GM18867 (cell line): ENCODE measurements around the gene ZMYM1.
"Not testable (repeated sequence)": the region's sequence is repeated elsewhere in the genome, so short reads cannot be mapped to it uniquely, and the experiment has no call there.

ENCODE experiments used
- ATAC-seq: cut with Tn5 transposase; IDR thresholded peaks from one replicate; pipeline ENCODE4 v1.9.1; 2021; ENCODE audit warnings: mild to moderate bottlenecking, moderate library complexity; ENCODE audit not compliant: unreplicated experiment

ZMYM1 gene

DNA sequence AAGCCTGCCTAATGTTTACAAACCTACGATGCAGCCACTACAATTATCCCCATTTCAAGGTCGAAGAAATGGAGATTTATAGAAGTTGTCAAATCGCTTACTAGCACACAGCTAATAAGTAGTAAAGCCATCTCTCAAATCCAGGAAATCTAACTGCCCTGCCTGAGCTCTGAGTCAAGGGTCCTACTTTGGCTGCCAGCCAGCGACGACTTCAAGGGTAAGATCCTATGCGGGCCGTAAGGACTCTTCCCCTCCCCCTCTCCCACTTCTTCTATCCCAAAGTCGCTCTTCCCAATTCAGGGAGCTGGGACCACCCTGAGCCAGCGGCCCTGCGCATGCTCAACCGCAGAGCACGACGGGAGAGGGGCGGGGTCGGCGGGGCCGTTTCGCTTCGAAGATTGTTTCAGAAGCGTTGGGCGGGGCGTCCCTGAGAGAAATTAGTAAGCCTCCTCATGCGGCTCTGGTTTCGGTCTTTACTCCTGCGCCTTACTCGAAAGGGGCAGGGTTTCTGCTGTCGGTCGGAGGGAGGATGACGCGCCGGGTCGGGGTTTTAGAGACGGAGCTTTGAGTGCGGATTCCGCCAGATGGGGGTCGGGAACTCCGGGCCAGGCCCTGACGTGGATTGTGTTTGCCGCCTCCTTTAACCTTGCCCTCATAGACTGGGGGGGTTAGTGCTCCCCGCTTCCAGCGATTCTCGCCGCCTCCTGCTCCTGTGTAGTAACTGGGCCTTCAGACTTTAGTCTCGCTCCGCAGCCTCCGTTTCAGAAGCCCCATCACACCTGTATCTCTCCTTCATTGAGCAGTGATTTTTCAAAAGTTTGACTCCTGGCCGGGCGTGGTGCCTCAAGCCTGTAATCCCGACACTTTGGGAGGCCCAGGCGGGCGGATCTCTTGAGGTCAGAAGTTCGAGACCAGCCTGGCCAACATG, at the start of gene ZMYM1:
Gene ZMYM1, plus strand, starts transcription at position 383 of the 928 bp plus-strand sequence. CDS start 14,603 bp downstream, outside the sequence.
- peak; percentile 92 for ATAC-seq

DNA sequence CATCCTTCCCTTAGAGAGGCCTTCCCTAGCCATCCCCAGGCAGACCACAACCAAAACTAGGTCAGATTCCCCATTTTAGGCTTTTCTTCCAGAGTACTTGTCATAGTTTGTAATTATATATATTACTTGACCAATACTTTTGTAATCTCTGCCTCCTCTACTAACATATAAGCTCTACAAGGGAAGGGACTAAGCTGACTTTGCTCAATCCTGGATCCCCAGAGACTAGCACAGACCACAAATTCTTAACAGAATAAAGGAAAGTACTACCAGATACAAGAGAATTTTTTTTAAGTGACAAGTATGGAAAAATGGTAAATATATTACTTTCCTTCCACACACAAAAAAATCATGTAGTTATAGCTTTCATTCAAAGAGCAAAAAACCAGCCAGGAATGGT, 49.4 kb upstream of the ZMYM1 start:
- ATAC-seq, result no peak

DNA sequence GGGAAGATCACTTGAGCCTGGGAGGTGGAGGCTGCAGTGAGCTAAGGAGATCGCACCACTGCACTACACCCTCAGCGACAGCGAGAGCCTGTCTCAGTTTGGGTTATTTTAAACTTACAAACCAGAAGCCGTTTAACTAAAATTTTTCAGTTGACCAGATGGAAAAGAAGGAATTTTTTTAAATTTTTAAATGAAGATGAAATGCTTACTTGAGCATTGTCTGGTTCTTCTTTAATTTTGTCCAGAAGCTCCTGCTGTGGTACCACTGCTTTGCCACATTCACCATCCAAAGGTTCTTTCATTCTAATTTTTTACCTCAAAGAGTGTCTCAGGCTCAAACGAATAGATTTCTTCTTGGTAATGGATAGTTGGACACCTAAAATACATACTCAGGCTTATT, 48.8 kb upstream of the ZMYM1 start:
- no peak for ATAC-seq

DNA sequence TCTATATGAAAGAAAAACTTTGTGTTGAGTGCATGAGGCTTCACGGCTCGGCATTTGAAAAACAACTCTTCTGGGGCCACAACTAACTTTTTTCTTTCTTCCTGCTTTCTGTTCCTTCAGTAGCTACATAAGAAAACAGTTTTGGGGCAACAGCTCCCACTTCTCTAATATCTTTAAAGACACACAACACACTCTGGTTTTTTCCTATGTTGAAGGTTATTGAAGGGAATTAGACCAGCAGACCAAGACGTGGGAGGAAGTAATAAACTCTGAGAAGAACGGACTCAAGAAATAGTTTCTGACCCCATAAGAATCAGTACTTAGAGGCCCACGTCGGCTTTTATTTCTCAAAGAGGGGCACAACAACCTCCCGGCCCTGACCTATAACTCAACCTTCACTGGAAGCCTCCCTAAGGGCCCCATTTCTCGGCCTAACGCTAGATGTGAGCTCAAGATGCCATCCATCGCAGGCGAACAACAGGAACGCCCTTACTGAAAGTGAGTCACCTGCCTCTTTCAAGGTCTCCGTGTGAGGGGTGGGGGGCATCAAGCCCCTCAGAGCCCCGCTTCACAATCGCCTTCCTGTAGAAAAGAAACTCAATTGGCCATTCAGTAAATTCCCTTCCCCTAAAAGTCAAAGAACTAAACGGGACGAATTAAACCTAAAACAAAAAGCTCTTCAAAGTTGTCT, 48.3 kb upstream of the ZMYM1 start:
- no peak for ATAC-seq

DNA sequence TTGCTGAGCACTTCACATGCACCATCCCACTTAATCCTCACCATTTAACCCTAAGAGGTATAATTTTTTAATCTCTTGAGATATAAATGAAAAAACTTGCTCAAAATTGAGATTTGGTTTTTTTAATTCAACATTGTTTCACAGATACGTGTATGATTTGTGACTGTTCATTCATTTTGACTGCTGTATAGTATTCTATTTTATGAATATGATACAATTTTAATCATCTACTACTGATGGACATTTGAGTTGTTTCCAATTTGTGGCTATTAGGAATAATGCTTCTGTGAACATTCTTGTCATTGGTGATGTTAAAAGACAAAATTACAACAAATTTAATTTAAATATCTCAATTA, 46.8 kb upstream of the ZMYM1 start:
- no peak for ATAC-seq

DNA sequence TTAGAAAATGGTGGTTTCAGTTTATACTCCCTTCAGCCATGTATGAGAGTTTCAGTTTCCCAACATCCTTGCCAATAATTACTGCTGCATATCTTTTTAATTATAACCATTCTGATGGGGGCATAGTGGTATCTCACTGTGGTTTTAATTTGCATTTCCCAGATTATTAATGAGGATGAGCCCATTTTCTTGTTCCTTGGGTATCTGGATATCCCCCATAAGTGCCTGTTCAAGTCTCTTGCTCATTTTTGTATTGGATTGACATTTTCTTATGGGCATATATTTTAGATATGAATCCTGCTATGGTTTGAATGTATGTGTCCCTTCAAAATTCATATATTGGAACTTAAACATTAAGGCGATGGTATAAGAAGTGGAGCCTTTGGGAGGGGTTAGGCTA, 45.8 kb upstream of the ZMYM1 start:
- no peak for ATAC-seq

DNA sequence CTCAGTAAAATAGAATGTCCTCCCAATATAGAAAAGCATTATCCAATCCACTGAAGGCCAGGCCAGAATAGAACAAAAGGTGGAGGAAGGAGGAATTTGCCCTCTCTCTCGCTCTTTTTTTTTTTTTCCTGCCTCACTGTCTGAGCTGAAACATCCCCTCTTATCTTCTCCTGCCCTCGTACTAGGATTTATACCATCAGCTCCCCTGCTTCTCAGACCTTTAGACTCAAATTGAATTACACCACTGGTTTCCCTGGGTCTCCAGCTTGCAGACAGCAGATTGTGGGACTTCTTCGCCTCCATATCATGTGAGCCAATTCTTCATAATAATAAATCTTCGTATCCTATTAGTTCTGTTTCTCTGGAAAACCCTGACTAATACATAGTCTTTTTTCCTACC, 42.6 kb upstream of the ZMYM1 start:
- no peak for ATAC-seq

DNA sequence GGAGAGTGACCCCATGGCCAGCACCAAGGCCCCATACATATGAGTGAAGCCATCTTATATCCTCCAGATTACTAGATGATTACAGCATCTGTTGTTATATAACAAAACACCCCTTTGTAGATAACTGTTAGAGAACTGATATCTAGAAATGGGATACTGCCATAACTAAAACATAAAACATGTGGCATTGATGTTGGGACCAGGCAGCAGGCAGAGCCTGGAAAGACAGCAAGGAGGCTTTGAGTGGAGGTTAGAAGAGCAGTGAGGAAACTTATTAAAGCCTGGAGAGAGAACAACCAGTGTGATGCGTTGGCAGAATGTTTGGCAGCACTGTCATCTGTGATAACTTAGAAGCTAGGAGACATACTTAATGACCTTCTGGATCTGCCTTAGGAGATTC, 42.0 kb upstream of the ZMYM1 start:
- ATAC-seq, result no peak

DNA sequence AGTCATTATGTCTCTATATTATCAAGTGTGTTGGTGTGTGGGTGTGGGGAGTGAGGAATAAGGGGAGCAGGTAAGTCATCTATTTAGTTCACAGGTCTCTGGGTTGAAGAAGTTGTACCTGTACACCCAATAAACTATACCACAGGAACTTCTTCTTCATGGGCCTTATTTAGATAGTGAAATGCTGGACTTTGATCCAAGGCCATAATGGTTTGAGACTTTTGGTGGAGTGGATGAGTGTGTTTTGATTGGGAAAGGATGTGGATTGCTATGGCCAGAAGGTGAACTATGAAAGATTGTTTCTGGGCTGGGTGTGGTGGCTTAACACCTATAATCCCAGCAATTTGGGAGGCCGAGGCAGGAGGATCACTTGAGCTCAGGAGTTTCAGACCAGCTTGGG, 40.5 kb upstream of the ZMYM1 start:
- no peak for ATAC-seq

DNA sequence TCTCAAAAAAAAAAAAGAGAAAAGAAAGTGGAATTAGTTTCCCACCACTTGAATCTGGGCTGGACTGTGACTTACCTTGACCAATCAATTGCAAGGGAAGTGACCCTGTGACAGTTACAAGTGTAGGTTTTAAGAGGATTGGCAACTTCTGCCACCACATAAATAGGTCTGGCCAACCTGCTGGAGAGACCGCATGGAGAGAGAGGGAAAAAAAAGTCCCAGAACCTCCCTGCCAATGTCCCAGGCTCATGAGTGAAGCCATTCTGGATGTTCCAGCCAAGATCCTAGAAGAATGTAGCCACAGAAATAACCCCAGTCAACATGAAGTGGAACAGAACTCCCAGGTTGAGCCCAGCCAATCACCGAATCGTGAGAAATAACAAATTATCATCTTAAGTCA, 35.7 kb upstream of the ZMYM1 start:
- no peak for ATAC-seq

DNA sequence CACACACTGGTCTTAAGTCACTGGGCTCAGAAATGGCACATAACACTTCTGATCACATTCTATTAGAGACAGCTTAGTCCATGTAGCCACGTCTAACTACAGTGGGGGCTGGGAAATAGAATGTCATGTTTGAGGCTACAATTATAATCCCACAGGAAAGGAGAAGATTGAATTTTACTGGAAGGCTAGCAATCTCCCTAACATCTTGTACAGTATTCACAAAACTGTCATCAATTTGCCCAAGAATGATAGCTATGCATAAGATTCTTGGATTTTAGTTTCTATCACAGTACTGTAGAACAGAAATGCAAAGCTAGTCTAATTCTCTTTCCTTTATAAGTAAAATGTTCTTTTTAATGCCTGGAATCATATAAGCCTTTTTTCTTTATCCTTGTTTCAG, 34.8 kb upstream of the ZMYM1 start:
- ATAC-seq, result no peak

DNA sequence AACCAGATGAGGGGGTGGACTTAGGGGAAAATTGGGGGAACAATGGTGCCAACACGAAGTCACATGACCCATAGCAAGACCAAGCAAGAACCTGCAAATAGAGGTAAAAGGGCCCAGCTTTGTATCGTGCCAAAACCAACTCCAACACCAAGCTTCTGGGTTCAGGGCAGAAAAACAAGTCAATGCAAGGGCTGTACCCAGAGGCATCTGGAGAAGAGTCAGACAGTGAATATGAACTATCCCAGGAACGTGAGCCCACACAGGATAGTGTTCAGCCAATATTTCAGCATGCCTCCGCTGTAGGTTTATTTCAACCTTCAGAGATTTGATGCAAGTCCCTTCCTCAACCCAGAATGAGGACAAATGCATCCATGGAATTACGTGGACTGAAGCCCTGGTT, 32.5 kb upstream of the ZMYM1 start:
- ATAC-seq, result no peak

DNA sequence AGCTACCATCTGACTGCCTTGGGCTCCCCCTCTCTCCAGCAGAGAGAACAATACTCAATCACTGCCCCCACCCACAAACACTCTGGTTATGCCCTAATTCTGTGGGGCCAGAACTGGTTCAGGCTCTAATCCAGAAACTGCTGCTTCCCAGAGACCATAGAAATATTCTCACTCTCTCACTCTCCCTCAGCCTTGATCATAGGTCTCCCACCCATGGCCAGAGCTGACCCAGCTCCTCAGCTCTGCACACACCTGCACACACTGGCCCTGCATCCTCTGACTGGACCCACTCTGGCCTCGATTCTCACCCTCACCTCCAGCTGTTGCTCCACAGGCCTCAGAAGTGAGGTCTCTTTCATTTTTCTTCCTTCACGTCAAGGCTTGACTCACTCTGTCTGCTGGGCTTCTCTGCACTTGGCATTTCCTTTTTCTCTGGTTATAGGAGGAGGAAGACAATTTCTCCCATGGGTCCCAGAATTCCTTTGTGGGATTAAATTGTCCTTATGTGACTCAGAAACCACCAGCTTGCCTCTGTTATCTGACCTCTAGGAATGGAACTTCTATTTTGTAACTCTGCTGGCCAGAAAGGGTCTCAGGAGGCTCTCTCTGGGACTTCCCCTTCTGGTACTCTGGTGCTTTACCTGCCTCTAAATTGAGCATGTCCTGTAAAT, 31.9 kb upstream of the ZMYM1 start:
- no peak for ATAC-seq

DNA sequence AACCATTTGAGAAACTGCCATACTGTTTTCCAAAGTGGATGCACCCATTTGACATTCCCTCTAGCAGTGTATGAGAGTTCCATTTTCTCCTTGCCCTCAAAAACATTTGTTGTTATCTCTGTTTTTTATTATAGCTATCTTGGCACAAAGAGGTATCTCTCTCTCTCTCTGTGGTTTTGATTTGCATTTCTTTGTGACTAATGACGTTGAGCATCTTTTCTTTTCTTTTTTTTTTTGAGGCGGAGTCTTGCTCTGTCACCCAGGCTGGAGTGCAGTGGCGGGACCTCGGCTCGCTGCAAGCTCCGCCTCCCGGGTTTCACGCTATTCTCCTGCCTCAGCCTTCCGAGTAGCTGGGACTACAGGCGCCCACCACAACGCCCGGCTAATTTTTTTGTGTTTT, 30.1 kb upstream of the ZMYM1 start:
- ATAC-seq, result no peak

DNA sequence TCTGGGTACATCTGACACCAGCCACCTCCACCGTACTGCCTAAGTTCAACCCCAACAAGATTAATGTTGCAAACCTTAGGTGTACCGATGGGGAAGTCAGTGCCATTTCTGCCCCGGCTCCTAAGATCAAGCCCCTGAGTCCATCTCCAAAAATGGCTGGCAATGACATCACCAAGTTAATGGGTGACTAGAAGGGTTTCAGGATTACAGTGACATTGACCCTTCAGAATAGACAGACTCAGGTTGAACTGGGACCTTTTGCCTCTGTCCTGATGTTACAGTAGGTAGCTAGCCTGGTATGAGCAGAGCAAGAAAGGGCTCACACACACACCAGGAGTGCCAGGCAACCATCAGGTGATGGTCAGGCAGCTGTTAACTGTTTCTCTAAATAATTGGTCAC, 25.8 kb upstream of the ZMYM1 start:
- ATAC-seq, result no peak

DNA sequence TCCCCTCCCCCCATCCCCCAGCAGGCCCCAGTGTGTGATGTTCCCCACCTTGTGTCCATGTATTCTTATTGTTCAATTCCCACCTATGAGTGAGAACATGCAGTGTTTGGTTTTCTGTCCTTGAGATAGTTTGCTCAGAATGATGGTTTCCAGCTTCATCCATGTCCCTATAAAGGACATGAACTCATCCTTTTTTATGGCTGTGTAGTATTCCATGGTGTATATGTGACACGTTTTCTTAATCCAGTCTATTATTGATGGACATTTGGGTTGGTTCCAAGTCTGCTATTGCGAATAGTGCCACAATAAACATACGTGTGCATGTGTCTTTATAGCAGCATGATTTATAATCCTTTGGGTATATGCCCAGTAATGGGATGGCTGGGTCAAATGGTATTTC, 24.9 kb upstream of the ZMYM1 start:
- not testable (repeated sequence) for ATAC-seq

DNA sequence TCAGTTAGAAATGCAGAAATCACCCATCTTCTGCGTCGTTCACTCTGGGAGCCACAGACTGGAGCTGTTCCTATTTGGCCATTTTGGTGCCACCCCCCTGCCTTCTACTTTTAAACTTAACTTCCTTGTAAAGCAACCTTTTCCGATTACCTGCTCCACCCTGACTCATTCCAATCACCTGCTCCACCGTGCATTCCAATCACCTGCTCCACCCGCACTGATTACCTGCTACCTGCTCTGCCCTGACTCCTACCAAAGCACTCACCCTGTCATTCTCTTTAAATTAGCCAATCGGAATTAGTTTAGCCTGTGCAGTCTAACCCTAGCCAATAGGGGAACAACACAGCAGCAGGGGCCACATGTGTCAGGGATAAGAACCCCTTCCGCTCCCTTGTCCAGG, 20.9 kb upstream of the ZMYM1 start:
- ATAC-seq, result not testable (repeated sequence)

DNA sequence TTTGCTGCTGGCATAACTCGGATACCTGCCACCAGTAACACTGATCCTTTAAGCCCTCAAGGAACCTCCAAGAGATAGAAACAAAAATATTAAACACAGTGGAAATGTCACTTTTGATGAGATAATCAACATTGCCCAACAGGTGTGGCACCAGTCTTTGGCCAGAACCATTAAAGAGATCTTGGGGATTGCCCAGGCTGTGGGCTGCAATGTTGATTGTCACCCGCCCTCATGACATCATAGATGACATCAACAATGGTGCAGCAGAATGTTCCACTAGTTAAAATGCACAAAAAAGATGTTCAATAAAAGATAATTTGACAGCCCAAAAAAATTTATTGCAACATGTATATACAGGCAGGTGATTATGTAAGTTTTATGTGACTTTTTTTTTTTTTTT, 20.2 kb upstream of the ZMYM1 start:
- ATAC-seq, result no peak

DNA sequence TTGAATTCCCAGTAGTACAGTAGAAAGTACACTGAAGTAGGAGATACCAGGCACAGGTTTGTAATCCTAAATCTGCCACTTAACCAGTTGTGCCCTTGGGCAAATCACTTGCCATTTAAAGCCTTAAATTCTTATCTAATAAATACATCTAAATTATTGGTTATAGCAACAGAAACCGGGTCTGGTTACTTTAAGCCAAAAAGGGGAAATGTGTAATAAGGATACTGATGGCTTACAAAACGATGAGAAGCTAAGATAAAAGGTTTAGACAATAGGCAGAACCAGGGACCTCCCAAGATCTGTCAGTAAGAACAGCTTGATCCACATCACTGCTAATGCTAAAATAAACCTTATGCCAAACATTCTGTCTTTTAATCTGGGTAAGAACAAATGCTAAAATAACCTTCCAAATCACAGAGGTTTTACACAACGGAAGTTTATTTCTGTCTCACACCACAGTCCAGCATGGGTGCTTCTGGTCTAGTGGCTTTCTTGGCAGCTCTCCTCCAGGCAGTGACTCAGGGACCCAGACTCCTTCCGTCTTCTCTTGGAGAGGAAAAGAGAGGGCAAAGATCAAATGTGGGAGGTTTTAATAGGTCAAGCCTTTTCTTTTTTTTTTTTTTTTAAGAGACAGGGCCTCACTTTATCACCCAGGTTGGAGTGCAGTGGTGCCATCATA, 16.5 kb upstream of the ZMYM1 start:
- no peak for ATAC-seq

DNA sequence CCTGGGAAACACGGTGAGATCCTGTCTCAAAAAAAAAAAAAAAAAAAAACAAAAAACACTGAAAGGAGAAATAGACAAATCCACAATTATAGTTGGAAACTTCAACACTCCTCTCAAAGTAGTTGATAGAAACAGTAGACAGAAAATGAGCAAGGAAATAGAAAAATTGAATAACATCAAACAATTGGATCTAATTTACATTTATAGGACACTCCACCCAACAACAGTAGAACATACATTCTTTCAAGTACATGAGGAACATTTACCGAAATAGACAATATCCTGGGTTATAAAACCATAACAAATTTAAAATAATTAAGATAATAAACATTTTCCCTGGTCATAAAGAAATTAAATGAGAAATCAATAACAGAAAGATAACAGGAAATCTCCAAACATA, 14.9 kb upstream of the ZMYM1 start:
- ATAC-seq, result no peak

DNA sequence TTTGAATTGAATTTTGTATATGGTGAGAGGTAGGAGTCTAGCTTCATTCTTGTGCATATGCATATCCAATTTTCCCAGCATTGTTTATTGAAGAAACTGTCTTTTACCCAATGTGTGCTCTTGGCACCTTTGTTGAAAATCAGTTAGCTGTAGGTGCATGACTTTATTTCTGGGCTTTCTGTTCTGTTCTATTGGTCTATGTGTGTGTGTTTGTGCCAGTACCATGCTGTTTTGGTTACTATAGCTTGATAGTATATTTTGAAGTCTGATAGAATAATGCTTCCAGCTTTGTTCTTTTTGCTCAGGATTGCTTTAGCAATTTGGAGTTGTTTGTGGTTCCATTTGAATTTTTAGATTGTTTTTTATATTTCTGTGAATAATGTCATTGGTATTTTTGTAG, 9.4 kb upstream of the ZMYM1 start:
- no peak for ATAC-seq
